C4-2B (cell line): Measurements from ENCODE around the gene ABHD12B.

ENCODE experiments used
- ZFX ChIP-seq: fragments of 450-650 bp; IDR thresholded peaks from 2 replicates; pipeline ENCODE4 v1.6.1; 2017
- TF ChIP-seq, protein P1 (sequence below): fragments of 450-650 bp; conservative IDR thresholded peaks from 2 replicates; pipeline ENCODE4 v1.5.1; 2017; ENCODE audit warnings: mild to moderate bottlenecking

GRCh38 chr14:50865391-50866076, 6.3 kb upstream of the ABHD12B start:
- TF ChIP-seq, protein P1, sequence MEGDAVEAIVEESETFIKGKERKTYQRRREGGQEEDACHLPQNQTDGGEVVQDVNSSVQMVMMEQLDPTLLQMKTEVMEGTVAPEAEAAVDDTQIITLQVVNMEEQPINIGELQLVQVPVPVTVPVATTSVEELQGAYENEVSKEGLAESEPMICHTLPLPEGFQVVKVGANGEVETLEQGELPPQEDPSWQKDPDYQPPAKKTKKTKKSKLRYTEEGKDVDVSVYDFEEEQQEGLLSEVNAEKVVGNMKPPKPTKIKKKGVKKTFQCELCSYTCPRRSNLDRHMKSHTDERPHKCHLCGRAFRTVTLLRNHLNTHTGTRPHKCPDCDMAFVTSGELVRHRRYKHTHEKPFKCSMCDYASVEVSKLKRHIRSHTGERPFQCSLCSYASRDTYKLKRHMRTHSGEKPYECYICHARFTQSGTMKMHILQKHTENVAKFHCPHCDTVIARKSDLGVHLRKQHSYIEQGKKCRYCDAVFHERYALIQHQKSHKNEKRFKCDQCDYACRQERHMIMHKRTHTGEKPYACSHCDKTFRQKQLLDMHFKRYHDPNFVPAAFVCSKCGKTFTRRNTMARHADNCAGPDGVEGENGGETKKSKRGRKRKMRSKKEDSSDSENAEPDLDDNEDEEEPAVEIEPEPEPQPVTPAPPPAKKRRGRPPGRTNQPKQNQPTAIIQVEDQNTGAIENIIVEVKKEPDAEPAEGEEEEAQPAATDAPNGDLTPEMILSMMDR, result no peak
- TF ChIP-seq ZFX, result no peak
